GM21423 (cell line): ENCODE measurements around the gene ALDH3B2.
"Not testable (repeated sequence)": the region's sequence is repeated elsewhere in the genome, so short reads cannot be mapped to it uniquely, and the experiment has no call there.

Source experiments
- ATAC-seq: cut with Tn5 transposase; IDR thresholded peaks from one replicate; pipeline ENCODE4 v1.9.1; 2021; ENCODE audit warnings: mild to moderate bottlenecking, moderate library complexity; ENCODE audit not compliant: unreplicated experiment

Gene ALDH3B2

DNA sequence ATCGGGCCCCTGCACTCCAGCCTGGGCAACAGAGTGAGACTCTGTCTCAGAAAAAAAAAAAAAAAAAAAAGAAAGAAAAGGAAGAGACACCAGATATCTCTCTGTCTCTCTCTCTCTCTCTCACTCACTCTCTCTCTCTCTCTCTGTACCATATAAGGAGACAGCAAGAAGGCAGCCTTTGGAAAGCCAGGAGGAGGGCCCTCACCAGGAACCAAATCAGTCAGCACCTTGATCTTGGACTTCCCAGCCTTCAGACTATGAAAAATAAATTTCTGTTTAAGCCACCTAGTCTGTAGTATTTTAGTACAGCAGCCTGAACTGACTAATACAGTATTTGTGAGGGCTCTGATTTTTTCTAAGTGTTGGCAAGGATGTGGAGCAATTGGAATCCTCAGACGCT lies 13.6 kb upstream of the ALDH3B2 start:
- ATAC-seq = no peak

DNA sequence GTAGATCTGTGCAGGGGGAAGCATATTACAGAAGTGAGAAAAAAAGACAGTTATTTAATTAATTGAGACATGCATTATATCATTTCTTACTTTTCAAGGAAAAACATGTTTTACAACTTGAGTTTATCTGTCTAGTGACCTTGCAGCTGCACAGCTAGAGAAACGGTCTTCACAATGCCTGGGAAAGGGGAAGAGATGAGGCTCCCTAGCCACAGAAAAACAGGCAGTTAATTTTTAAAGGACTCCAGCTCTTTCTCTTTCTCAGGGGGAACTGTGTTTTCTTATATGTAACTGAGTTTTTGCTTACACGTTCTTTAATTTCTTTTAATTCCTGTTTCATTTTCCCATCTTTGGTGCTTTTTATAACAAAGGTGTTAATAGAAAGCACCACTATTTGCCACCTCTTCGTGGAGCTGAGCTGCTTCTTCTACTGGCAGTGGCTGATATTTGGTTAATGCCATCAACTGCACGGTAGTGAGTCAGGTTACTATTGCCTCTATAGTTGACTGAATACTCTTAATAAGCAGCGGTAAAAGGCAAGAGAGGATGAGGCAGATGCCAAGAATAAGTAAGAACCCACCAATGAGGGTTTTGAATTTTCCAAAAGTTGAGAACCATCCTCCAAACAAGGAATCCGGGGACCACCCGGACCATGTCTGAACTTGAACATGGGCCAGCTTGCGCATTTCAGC lies 11.4 kb upstream of the ALDH3B2 start:
- not testable (repeated sequence) for ATAC-seq

- ATAC-seq = not testable (repeated sequence)
These were observed 8.0 kb upstream of the ALDH3B2 start for GRCh38 chr11:67682126-67683034.

GRCh38 chr11:67680696-67681470 lies 6.5 kb upstream of the ALDH3B2 start:
- ATAC-seq = no peak

DNA sequence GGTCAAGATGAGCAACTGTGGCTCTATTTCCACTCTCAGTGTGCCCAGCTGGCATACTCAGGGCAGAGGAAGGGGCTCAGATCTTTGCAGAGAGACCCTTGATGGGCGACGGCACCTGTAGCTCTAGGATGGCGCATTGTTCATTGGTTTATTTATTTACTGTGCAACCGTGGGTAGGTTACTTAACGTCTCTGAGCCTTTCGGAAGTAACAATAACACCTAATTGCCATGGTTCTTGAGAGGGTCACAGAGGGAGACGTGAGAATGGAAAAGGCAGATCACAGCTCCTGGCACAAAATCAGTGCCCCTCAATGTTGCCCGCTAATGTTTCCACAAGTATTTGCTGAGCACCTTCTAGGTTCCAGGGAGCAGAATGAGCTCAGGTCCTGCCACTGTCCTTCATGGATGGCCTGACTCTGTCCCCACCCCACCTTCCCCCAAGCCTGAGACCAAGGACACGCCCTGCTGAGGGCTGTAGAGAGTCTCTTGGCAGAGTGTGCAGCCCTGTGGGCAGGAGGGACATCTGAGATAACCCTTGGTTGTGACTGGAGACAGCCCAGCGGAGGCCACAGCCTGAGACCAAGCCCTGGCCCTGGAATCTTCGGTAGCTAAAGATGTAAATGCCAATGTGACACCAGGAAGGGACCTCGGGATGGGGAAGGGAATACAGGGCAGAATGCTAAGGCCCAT lies 780 bp upstream of the ALDH3B2 start:
- no peak for ATAC-seq

DNA sequence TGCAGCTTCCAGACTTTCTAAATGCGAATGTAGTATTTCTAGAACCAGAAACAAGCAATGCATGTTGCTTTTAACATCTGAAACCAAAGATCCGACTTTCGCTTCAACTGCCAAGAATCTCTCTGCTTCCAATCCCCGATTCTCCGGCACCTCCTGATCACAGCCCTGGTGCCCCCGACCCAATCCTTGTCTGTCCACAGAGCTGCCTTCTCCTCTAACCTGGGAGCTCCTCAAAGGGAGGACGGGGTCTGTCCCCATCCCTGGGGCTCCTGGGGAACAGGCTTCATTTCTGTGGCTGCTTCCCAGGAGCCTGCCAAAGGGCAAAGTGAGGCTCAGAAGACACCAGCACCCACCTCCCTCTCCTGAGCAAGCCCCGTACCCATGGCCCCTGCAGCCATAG lies 521 bp downstream of the ALDH3B2 start:
- ATAC-seq = no peak

GRCh38 chr11:67673358-67673757 lies 1.1 kb downstream of the ALDH3B2 start:
- ATAC-seq = no peak

DNA sequence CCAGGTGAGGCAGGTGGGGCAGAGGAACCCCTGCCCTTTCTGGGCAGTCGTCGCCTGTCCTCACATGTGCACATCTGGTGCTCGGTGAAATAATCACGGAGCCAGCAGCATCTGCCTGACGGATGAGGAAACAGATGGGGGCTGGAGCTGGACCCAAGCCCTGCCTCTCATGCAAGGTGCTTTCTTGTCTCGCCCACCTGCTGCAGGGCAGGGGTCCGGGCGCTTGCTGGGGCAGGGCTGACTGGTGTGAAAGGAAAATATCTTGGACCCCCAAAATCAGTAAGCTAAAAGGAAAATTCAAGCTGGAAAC lies 3.3 kb downstream of the ALDH3B2 start:
- ATAC-seq = no peak

GRCh38 chr11:67670316-67671210 lies 3.9 kb downstream of the ALDH3B2 start:
- ATAC-seq = no peak

- ATAC-seq = no peak
These were observed 6.3 kb downstream of the ALDH3B2 start for GRCh38 chr11:67668192-67668551.

DNA sequence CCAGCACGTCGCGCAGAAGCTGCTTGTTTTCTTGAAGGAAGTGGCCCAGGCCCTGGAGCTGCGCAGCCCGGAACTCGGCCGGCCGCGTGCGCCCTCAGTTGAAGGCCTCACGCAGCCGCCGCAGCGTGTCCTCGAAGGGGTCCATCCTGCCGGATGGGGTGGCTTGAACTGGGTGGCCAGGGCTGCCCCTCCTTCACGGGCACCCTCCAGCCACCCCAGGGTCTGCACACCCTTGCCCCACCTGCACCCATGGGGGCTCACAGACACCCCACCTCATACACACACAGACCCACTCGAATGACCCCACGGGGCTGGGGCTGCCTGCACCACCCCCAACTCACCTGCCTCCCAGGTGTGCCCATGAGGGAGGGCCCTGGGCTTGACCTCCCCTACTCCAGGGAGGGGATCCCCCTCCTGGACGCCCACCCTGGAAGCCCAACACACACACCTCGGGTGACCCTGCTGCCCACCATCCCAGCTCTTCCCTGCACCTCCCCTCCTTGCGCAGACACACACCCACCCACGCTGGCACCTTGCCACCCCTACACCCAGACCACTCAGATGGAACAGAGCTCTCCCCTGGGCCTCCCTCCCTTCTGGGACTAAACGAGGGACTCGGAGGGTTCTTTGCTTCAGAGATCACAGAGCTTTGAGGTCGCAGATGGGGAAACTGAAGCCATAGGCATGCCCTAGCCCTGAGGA lies 6.8 kb downstream of the ALDH3B2 start:
- ATAC-seq = no peak

- no peak for ATAC-seq
These were observed 7.5 kb downstream of the ALDH3B2 start for GRCh38 chr11:67666676-67667489.

DNA sequence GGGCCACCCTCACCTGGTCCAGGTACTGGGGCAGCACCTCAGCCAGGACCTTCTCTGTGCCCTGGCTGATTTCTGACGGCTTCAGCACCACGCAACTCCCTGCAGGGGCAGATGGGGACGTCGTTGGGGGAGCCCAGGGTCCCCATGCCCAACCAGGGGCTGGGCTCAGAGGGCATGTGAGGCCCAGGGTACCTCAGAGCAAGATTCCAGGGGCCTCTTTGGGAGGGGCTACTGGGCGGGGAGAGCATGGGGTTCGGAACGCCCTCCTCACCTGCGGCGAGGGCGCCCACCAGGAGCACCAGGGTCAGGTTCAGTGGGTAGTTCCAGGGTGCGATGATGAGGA lies 8.1 kb downstream of the ALDH3B2 start:
- no peak for ATAC-seq

- ATAC-seq = no peak
These were observed 8.7 kb downstream of the ALDH3B2 start for GRCh38 chr11:67665541-67666302.

- no peak for ATAC-seq
These were observed 9.5 kb downstream of the ALDH3B2 start for GRCh38 chr11:67664696-67665540.

DNA sequence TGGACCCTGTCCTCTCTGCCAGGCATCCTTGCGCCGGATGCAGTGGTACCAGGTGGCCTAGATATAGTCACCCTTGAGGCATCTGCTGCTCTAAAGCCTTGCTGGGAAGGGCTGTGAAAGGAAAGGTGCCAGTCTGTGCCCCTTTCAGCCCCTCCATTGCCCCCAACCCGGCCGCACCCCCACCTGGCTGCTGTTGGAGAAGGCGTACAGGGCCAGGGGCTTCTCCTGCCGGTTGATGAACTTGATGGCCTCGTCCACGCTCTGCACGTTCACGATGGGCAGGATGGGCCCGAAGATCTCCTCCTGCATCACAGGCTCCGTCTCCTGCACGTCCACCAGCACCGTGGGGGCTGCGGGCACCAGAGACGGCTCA lies 10.2 kb downstream of the ALDH3B2 start:
- ATAC-seq = no peak

GRCh38 chr11:67663532-67664212 lies 10.8 kb downstream of the ALDH3B2 start:
- ATAC-seq = no peak
